Ascending aorta (tissue), 2 donors: Measurements from ENCODE around the gene MACF1. TPM values are rescaled to one million over a fixed set of nuclear protein-coding genes. Genes with fewer than 3 reads are reported as not detected.

Source experiments
- DNase-seq, 2 donors: peaks; one replicate each; pipeline ENCODE4 v3.0.0-alpha.2; 2019; ENCODE audit warnings: low spot score in 2 of 2
- H3K27ac ChIP-seq, 2 donors: fragments of 200-600 bp; sonication (generic); one replicate each; pipeline ENCODE4 v1.5.1; 2016 to 2017; ENCODE audit warnings: mild to moderate bottlenecking in 1 of 2
- H3K27me3 ChIP-seq: fragments of 200-600 bp; sonication (generic); one replicate; pipeline ENCODE4 v1.5.1; 2017
- H3K36me3 ChIP-seq, 2 donors: fragments of 200-600 bp; sonication (generic); one replicate each; pipeline ENCODE4 v1.5.1; 2016
- H3K4me1 ChIP-seq, 2 donors: fragments of 200-600 bp; sonication (generic); one replicate each; pipeline ENCODE4 v1.5.1; 2016 to 2017; ENCODE audit warnings: mild to moderate bottlenecking in 1 of 2
- H3K4me3 ChIP-seq, 2 donors: fragments of 200-600 bp; sonication (generic); one replicate each; pipeline ENCODE4 v1.5.1; 2016 to 2017; ENCODE audit warnings: mild to moderate bottlenecking in 1 of 2
- H3K9me3 ChIP-seq, 2 donors: fragments of 200-600 bp; sonication (generic); one replicate each; pipeline ENCODE4 v1.5.1; 2016
- intact Hi-C: fragments of 100-400 bp; cut with DNase I; formaldehyde crosslinking; loops from one replicate; pipeline ENCODE4 v1.15.1; 2023
- total RNA-seq: library from RNA; depleted of rRNA; stranded (reverse); fragments of >200 nt; gene quantifications from one replicate; pipeline ENCODE4 v1.1.0, GENCODE V29; 2016
- TF ChIP-seq, protein P1 (sequence below), 3 experiments: fragments of 200-600 bp in 2 of 3; fragments of 450-650 bp in 1 of 3; sonication (generic) in 2 of 3; IDR thresholded peaks; one replicate each; pipeline ENCODE4 v1.5.1; 2016 to 2019; ENCODE audit warnings: antibody characterized with exemption in 3 of 3, mild to moderate bottlenecking in 1 of 3, moderate library complexity in 1 of 3

Gene MACF1
- total RNA-seq, 1 donor from 2014 or later, result 279 TPM

DNA sequence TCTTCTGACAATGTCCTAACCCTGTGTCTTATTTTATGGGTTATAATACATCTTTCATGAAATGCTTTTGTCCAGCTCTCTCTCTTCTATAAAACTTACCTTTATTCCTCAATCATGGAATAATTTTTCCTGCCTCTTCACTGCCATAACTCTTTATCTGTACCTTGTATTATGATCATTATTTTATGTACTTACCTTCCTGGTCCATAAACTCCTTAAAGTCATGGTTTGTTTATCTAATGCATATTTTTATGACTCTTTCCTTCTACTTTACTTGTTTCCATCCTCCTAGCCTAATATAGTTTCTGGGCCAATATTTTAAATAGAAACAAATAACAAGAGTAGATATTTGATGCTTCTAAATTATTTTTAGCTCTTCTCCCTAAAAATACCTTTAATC is 221.1 kb downstream of the MACF1 start:
- peaks cover 3 to 24% of the 10 kb centered on the region in 2 donors for H3K4me1 ChIP-seq
- intact Hi-C loops, result no loop called here
- no peak for DNase-seq
- H3K9me3 ChIP-seq, result no peaks in the 10 kb centered on the region
- no peak overlapping the region for H3K4me3 ChIP-seq
- no peaks in the 10 kb centered on the region for H3K27me3 ChIP-seq
- TF ChIP-seq, protein P1, sequence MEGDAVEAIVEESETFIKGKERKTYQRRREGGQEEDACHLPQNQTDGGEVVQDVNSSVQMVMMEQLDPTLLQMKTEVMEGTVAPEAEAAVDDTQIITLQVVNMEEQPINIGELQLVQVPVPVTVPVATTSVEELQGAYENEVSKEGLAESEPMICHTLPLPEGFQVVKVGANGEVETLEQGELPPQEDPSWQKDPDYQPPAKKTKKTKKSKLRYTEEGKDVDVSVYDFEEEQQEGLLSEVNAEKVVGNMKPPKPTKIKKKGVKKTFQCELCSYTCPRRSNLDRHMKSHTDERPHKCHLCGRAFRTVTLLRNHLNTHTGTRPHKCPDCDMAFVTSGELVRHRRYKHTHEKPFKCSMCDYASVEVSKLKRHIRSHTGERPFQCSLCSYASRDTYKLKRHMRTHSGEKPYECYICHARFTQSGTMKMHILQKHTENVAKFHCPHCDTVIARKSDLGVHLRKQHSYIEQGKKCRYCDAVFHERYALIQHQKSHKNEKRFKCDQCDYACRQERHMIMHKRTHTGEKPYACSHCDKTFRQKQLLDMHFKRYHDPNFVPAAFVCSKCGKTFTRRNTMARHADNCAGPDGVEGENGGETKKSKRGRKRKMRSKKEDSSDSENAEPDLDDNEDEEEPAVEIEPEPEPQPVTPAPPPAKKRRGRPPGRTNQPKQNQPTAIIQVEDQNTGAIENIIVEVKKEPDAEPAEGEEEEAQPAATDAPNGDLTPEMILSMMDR (IDR thresholded peaks at IDR 0.05), result no peak
- H3K27ac ChIP-seq, result peak overlapping the region; percentile 29 to 43
- H3K36me3 ChIP-seq, result peaks cover 51 to 67% of the 10 kb centered on the region in 2 donors

GRCh38 chr1:39426346-39426745 is 221.9 kb downstream of the MACF1 start:
- peaks cover 51 to 71% of the 10 kb centered on the region in 2 donors for H3K36me3 ChIP-seq
- H3K27me3 ChIP-seq, result no peaks in the 10 kb centered on the region
- H3K9me3 ChIP-seq, result no peaks in the 10 kb centered on the region
- H3K4me3 ChIP-seq, result no peak overlapping the region
- intact Hi-C loops, result no loop called here
- DNase-seq, result no peak
- H3K4me1 ChIP-seq, result peaks cover 3 to 24% of the 10 kb centered on the region in 2 donors
- peak overlapping the region in 1 of 2 donors; percentile 32 for H3K27ac ChIP-seq
- TF ChIP-seq, protein P1 (IDR thresholded peaks at IDR 0.05), result no peak

- no peaks in the 10 kb centered on the region for H3K9me3 ChIP-seq
- peaks cover 51 to 72% of the 10 kb centered on the region in 2 donors for H3K36me3 ChIP-seq
- intact Hi-C loops, result no loop called here
- DNase-seq, result no peak
- no peaks in the 10 kb centered on the region for H3K27me3 ChIP-seq
- H3K4me1 ChIP-seq, result peaks cover 3 to 16% of the 10 kb centered on the region in 2 donors
- H3K27ac ChIP-seq, result peak overlapping the region in 1 of 2 donors; percentile 32
- TF ChIP-seq, protein P1 (IDR thresholded peaks at IDR 0.05), result no peak
- no peak overlapping the region for H3K4me3 ChIP-seq
Measured at GRCh38 chr1:39427374-39427773, 222.9 kb downstream of the MACF1 start.

GRCh38 chr1:39427912-39428311 is 223.4 kb downstream of the MACF1 start:
- intact Hi-C loops, result no loop called here
- H3K27me3 ChIP-seq, result no peaks in the 10 kb centered on the region
- H3K4me3 ChIP-seq, result no peak overlapping the region
- peak overlapping the region in 1 of 2 donors; percentile 32 for H3K27ac ChIP-seq
- peaks cover 3 to 16% of the 10 kb centered on the region in 2 donors for H3K4me1 ChIP-seq
- peaks cover 51 to 72% of the 10 kb centered on the region in 2 donors for H3K36me3 ChIP-seq
- no peaks in the 10 kb centered on the region for H3K9me3 ChIP-seq
- TF ChIP-seq, protein P1 (IDR thresholded peaks at IDR 0.05), result no peak
- DNase-seq, result no peak

GRCh38 chr1:39431927-39432326 is 227.4 kb downstream of the MACF1 start:
- H3K9me3 ChIP-seq, result no peaks in the 10 kb centered on the region
- DNase-seq, result no peak
- H3K4me3 ChIP-seq, result no peak overlapping the region
- peaks cover 3 to 8% of the 10 kb centered on the region in 2 donors for H3K4me1 ChIP-seq
- no peaks in the 10 kb centered on the region for H3K27me3 ChIP-seq
- intact Hi-C loops, result no loop called here
- peaks cover 59 to 80% of the 10 kb centered on the region in 2 donors for H3K36me3 ChIP-seq
- TF ChIP-seq, protein P1 (IDR thresholded peaks at IDR 0.05), result no peak
- peak overlapping the region in 1 of 2 donors; percentile 62 for H3K27ac ChIP-seq
